Measurements from ENCODE around the gene RELN.

RELN gene

DNA sequence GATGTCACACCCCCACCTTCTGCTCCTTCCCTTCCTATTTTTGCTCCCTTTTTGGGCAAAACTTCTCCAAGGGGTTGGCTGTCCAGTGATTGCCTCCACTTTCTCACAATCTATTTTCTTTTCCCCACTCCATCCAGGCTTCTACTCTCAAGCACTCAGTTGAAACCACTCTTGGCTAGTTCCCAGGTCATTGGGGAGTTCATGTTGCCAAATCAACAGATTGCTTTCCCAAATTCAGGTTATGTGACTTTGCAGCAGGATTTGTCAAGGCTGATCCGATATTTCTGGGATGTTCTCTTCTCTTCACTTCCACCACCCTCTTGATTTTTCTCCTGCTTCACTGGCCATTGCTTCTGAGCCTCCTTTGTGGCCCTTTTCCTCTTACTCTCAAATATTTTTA, 284.8 kb downstream of the RELN start:
- Histone ChIP-seq H3K27ac (ENCODE audit: insufficient read depth, low read depth, low read length, poor library complexity, severe bottlenecking) (no peak overlapping the region), H3K9me3 (ENCODE audit: control insufficient read depth, low read length) (no peaks in the 10 kb centered on the region), H3K4me3 (ENCODE audit: insufficient read depth, low read depth, low read length) (no peak overlapping the region), H3K27me3 (ENCODE audit: control insufficient read depth, insufficient read depth, low read length, poor library complexity, severe bottlenecking) (no peaks in the 10 kb centered on the region), H3K4me1 (ENCODE audit: control insufficient read depth, insufficient read depth, low read length) (no peaks in the 10 kb centered on the region), H3K36me3 (ENCODE audit: control insufficient read depth, insufficient read depth, low read length) (no peaks in the 10 kb centered on the region)
- WGBS, 2 experiments = 89 to 91% methylated on average over 1 of the region's 1 CpG

DNA sequence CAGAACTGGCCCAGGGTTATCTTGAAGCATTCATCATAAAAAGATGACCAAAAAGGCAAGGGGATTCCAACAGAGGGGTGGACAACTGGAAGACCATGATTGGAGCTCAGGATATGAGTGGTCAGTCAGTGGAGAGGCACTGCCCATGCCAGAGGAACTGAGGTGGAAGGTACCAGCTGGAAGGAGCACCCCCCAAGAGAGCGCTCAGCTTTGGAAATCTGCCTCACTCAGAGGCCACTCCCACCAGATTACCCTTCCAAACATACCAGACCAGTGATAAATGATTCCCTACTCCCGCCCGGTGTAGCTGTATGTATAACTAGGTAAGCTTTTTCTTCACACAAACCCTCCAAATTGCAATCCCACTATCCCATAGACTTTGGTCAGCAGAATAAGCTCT, 286.5 kb downstream of the RELN start:
- no peak overlapping the region for H3K27ac ChIP-seq (ENCODE audit: insufficient read depth, low read depth, low read length, poor library complexity, severe bottlenecking)
- H3K9me3 ChIP-seq (ENCODE audit: control insufficient read depth, low read length) = no peaks in the 10 kb centered on the region
- no peak overlapping the region for H3K4me3 ChIP-seq (ENCODE audit: insufficient read depth, low read depth, low read length)
- H3K4me1 ChIP-seq (ENCODE audit: control insufficient read depth, insufficient read depth, low read length) = no peaks in the 10 kb centered on the region
- H3K27me3 ChIP-seq (ENCODE audit: control insufficient read depth, insufficient read depth, low read length, poor library complexity, severe bottlenecking) = no peaks in the 10 kb centered on the region
- H3K36me3 ChIP-seq (ENCODE audit: control insufficient read depth, insufficient read depth, low read length) = no peaks in the 10 kb centered on the region
- 87 to 92% methylated on average over 3 of the region's 3 CpGs for WGBS, 2 experiments

DNA sequence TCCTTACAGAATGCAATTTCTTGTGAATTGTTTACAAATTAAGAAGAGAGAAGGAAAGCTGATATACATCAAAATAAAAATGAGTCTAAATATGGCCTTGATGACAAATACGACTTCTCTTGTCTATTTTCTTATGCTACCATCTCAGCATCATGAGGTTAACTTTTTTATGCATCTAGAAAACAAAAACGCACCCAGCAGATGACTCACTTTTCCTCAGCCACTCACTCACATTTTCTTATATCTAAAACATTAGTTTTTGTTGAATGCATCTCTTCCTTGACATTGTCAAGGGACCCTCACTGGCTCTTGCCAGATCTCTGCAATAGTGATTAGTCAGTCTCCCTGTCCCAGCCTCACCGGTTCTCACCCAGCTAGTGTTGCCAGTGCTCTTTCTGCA, 287.0 kb downstream of the RELN start:
- Histone ChIP-seq H3K27me3 (ENCODE audit: control insufficient read depth, insufficient read depth, low read length, poor library complexity, severe bottlenecking) (no peaks in the 10 kb centered on the region), H3K27ac (ENCODE audit: insufficient read depth, low read depth, low read length, poor library complexity, severe bottlenecking) (no peak overlapping the region), H3K4me1 (ENCODE audit: control insufficient read depth, insufficient read depth, low read length) (no peaks in the 10 kb centered on the region), H3K36me3 (ENCODE audit: control insufficient read depth, insufficient read depth, low read length) (no peaks in the 10 kb centered on the region), H3K4me3 (ENCODE audit: insufficient read depth, low read depth, low read length) (no peak overlapping the region), H3K9me3 (ENCODE audit: control insufficient read depth, low read length) (no peaks in the 10 kb centered on the region)
- 52 to 57% methylated on average over 3 of the region's 3 CpGs for WGBS, 2 experiments

DNA sequence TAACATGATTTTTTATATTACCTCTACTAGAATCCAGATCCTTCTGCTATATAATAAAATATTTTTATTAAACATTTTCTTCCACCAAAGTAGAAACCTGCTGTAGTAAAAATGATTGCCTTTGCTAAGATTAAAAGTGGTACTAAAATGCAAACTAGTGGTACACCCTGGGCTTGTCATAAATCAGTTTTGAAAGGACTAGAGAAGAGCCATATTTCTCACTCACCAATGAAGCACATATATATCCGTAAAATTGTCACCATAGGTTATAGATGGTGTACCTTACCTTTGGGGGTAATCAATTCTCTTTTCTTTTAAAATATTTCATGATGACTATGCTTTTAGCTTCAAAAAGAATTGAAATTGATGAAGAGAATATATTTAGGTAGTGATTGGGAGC, 290.4 kb downstream of the RELN start:
- WGBS, 2 experiments = no CpG with 5 or more reads among the region's 1 CpG
- H3K4me3 ChIP-seq (ENCODE audit: insufficient read depth, low read depth, low read length) = no peak overlapping the region
- no peaks in the 10 kb centered on the region for H3K36me3 ChIP-seq (ENCODE audit: control insufficient read depth, insufficient read depth, low read length)
- no peaks in the 10 kb centered on the region for H3K27me3 ChIP-seq (ENCODE audit: control insufficient read depth, insufficient read depth, low read length, poor library complexity, severe bottlenecking)
- no peaks in the 10 kb centered on the region for H3K9me3 ChIP-seq (ENCODE audit: control insufficient read depth, low read length)
- H3K4me1 ChIP-seq (ENCODE audit: control insufficient read depth, insufficient read depth, low read length) = no peaks in the 10 kb centered on the region
- no peak overlapping the region for H3K27ac ChIP-seq (ENCODE audit: insufficient read depth, low read depth, low read length, poor library complexity, severe bottlenecking)

DNA sequence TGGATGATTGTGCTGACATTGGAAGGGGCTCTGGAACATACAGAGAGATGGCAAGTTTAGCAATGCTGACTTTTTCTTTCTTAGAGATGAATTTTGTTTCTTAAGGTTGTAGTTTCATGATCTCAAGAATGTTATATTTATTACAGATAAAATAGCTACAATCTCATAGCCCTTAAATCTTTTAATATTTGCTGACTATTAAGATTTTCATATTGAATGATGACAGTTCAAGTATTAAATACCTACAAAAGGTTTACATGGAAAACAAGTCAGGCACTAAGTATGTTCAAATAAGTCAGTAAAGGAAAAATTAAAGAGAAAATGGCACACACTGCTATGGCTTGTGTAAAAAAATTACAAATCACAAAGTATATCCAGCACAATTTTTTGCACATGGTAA, 291.4 kb downstream of the RELN start:
- Histone ChIP-seq H3K4me1 (ENCODE audit: control insufficient read depth, insufficient read depth, low read length) (no peaks in the 10 kb centered on the region), H3K9me3 (ENCODE audit: control insufficient read depth, low read length) (no peaks in the 10 kb centered on the region), H3K27ac (ENCODE audit: insufficient read depth, low read depth, low read length, poor library complexity, severe bottlenecking) (no peak overlapping the region), H3K36me3 (ENCODE audit: control insufficient read depth, insufficient read depth, low read length) (no peaks in the 10 kb centered on the region), H3K27me3 (ENCODE audit: control insufficient read depth, insufficient read depth, low read length, poor library complexity, severe bottlenecking) (no peaks in the 10 kb centered on the region), H3K4me3 (ENCODE audit: insufficient read depth, low read depth, low read length) (no peak overlapping the region)

DNA sequence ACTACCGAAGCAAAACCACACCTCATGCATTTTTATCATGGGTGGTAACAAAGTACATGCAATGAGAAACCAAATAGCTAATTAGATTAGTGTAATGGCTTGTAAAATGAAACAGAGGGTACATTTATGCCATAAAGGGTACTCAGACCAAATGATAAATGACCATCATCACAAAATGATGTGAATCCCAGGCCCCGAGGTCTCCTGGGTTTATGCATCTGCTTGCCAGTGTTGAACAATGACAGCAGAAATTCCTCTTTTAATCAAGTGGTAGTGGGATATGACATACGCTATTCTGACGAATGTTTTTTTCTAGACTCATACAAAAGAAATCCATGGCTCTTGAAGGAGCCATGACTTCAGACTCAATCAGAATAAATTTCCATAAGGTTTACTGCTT, 293.9 kb downstream of the RELN start:
- Histone ChIP-seq H3K27me3 (ENCODE audit: control insufficient read depth, insufficient read depth, low read length, poor library complexity, severe bottlenecking) (no peaks in the 10 kb centered on the region), H3K27ac (ENCODE audit: insufficient read depth, low read depth, low read length, poor library complexity, severe bottlenecking) (no peak overlapping the region), H3K4me3 (ENCODE audit: insufficient read depth, low read depth, low read length) (no peak overlapping the region), H3K36me3 (ENCODE audit: control insufficient read depth, insufficient read depth, low read length) (no peaks in the 10 kb centered on the region), H3K4me1 (ENCODE audit: control insufficient read depth, insufficient read depth, low read length) (no peaks in the 10 kb centered on the region), H3K9me3 (ENCODE audit: control insufficient read depth, low read length) (no peaks in the 10 kb centered on the region)
- WGBS, 2 experiments = 96 to 100% methylated on average over 3 of the region's 4 CpGs

DNA sequence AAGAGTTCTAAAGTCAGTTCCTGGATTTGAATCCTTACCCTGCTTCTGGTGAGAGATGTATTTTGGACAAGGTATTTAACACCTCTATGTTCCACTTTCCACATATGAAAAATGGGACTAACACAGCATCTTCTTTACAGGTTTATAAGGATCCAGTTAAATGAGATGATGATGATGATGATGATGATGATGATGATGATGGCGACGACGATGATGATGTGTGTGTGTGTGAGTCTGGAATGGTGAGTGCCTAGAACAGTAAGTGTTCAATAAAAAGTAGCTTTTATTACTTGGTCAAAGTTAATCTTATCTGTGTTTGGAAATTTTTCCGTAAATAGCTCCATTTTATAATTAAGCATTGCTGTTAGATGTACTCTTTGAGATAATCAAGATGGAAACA, 295.2 kb downstream of the RELN start:
- H3K36me3 ChIP-seq (ENCODE audit: control insufficient read depth, insufficient read depth, low read length) = no peaks in the 10 kb centered on the region
- H3K4me1 ChIP-seq (ENCODE audit: control insufficient read depth, insufficient read depth, low read length) = no peaks in the 10 kb centered on the region
- no peaks in the 10 kb centered on the region for H3K27me3 ChIP-seq (ENCODE audit: control insufficient read depth, insufficient read depth, low read length, poor library complexity, severe bottlenecking)
- no peak overlapping the region for H3K27ac ChIP-seq (ENCODE audit: insufficient read depth, low read depth, low read length, poor library complexity, severe bottlenecking)
- no peak overlapping the region for H3K4me3 ChIP-seq (ENCODE audit: insufficient read depth, low read depth, low read length)
- 89 to 92% methylated on average over 4 of the region's 4 CpGs for WGBS, 2 experiments
- H3K9me3 ChIP-seq (ENCODE audit: control insufficient read depth, low read length) = no peaks in the 10 kb centered on the region

DNA sequence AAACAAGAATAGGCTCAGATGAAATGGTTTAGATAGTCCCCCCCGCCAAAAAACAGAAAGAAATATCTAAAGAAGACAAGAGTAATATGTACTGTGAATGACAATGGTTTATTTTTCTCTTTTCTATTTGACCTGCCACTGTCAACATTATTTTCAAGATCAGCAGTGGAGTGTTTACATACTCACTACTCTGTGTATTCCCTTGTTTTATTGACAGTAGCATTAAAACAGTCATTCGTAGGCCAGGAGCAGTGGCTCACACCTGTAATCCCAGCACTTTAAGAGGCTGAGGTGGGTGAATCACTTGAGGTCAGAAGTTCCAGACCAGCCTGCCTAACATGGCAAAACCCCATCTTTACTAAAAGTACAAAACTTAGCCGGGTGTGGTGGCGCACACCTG, 298.2 kb downstream of the RELN start:
- Histone ChIP-seq H3K4me1 (ENCODE audit: control insufficient read depth, insufficient read depth, low read length) (no peaks in the 10 kb centered on the region), H3K27ac (ENCODE audit: insufficient read depth, low read depth, low read length, poor library complexity, severe bottlenecking) (no peak overlapping the region), H3K9me3 (ENCODE audit: control insufficient read depth, low read length) (no peaks in the 10 kb centered on the region), H3K4me3 (ENCODE audit: insufficient read depth, low read depth, low read length) (no peak overlapping the region), H3K36me3 (ENCODE audit: control insufficient read depth, insufficient read depth, low read length) (no peaks in the 10 kb centered on the region), H3K27me3 (ENCODE audit: control insufficient read depth, insufficient read depth, low read length, poor library complexity, severe bottlenecking) (no peaks in the 10 kb centered on the region)
- WGBS, 2 experiments = 93 to 94% methylated on average over 3 to 4 of the region's 4 CpGs

DNA sequence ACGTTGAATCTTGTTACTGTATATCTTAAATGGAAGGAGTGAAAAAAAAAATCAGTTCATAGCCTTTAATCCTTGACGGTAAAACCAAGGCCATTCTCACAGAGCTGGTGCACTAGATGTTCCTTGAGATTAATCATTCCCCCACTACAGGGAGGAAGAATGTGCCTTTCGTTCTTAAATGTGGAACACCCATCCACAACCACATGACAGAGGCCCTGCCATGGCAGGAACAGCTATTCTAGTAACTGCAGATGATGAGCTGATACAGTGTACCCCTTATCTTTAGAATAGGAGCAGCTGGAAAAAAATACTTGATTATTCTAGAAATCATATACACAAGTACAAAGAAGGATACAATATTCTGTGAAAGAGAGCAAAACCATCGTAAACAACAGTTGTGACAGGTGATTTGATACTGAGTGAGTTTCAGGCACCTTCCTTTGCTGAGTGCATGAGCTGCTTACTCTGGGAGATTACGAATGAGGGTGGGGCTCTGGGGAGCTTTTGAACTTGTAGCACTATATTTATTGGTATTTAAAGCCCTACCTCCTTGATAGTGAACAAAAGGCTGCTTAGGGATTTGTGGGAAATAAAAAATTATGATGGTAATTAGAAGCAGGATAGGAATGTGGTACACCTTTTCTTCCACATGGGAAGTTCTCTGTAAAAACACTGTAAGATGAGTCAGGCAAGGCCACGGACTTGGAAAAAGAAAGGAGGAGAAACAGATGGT, 299.1 kb downstream of the RELN start:
- Histone ChIP-seq H3K27ac (ENCODE audit: insufficient read depth, low read depth, low read length, poor library complexity, severe bottlenecking) (no peak overlapping the region), H3K9me3 (ENCODE audit: control insufficient read depth, low read length) (no peaks in the 10 kb centered on the region), H3K36me3 (ENCODE audit: control insufficient read depth, insufficient read depth, low read length) (no peaks in the 10 kb centered on the region), H3K27me3 (ENCODE audit: control insufficient read depth, insufficient read depth, low read length, poor library complexity, severe bottlenecking) (no peaks in the 10 kb centered on the region), H3K4me1 (ENCODE audit: control insufficient read depth, insufficient read depth, low read length) (no peaks in the 10 kb centered on the region), H3K4me3 (ENCODE audit: insufficient read depth, low read depth, low read length) (no peak overlapping the region)
- WGBS, 2 experiments = 91 to 96% methylated on average over 6 of the region's 6 CpGs

DNA sequence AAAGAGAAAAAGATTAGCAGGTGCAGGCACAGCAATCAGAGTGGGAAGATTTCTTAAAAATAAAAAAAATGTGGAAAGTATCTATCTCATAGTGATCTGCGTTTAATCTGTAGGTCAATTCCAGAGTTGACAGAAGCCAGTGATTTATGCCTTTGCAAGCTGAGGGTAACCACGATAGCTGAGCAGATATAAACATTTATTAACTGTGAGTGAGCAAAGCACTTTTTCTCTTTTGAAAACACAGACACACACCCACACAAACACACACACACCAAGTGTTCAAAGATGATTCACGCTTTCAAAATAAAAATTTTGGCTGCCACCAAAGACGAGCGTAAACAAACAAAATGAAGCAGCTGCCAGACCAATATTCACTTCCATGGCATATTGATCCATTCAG, 300.2 kb downstream of the RELN start:
- no peaks in the 10 kb centered on the region for H3K4me1 ChIP-seq (ENCODE audit: control insufficient read depth, insufficient read depth, low read length)
- no peaks in the 10 kb centered on the region for H3K9me3 ChIP-seq (ENCODE audit: control insufficient read depth, low read length)
- no peaks in the 10 kb centered on the region for H3K27me3 ChIP-seq (ENCODE audit: control insufficient read depth, insufficient read depth, low read length, poor library complexity, severe bottlenecking)
- H3K4me3 ChIP-seq (ENCODE audit: insufficient read depth, low read depth, low read length) = no peak overlapping the region
- H3K36me3 ChIP-seq (ENCODE audit: control insufficient read depth, insufficient read depth, low read length) = no peaks in the 10 kb centered on the region
- 91% methylated on average over 5 of the region's 5 CpGs for WGBS, 2 experiments
- H3K27ac ChIP-seq (ENCODE audit: insufficient read depth, low read depth, low read length, poor library complexity, severe bottlenecking) = no peak overlapping the region

DNA sequence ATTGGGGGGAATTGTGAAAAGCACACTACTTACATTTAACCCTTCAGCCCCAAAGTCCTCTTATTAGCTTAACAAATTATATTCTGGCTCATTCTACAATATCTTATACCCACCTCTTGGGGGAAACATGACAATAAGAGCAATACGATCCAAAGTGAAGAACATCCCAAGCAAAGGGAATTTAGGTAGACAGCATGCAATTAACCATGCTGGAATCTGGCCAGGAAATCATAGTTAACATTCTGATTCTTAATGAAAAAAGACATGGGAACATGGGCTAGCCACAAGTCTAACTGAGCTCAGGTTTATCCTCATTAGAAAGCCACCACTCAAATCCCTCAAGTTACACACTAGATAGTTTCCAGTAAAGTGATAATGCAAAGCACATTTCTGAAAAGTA, 301.5 kb downstream of the RELN start:
- H3K4me3 ChIP-seq (ENCODE audit: insufficient read depth, low read depth, low read length) = no peak overlapping the region
- 92 to 95% methylated on average over 1 of the region's 1 CpG for WGBS, 2 experiments
- H3K27me3 ChIP-seq (ENCODE audit: control insufficient read depth, insufficient read depth, low read length, poor library complexity, severe bottlenecking) = no peaks in the 10 kb centered on the region
- H3K27ac ChIP-seq (ENCODE audit: insufficient read depth, low read depth, low read length, poor library complexity, severe bottlenecking) = no peak overlapping the region
- H3K36me3 ChIP-seq (ENCODE audit: control insufficient read depth, insufficient read depth, low read length) = no peaks in the 10 kb centered on the region
- no peaks in the 10 kb centered on the region for H3K4me1 ChIP-seq (ENCODE audit: control insufficient read depth, insufficient read depth, low read length)
- no peaks in the 10 kb centered on the region for H3K9me3 ChIP-seq (ENCODE audit: control insufficient read depth, low read length)
